Psoas muscle (tissue), 8 donors: Measurements from ENCODE around the gene SETD1A. TPM values are rescaled to one million over a fixed set of nuclear protein-coding genes. Genes with fewer than 3 reads are reported as not detected.

Experiments used
- ATAC-seq, 4 donors: fragments of 200-7000 bp; cut with Tn5 transposase; one replicate each; pipeline ENCODE4 v1.9.1; 2020; ENCODE audit warnings: moderate library complexity in 3 of 4, mild to moderate bottlenecking in 2 of 4
- DNase-seq, 2 donors: peaks; one replicate each; pipeline ENCODE4 v3.0.0-alpha.2; 2020
- H3K27ac ChIP-seq: fragments of 200-600 bp; one replicate; pipeline ENCODE4 v1.8.0; 2022
- H3K27me3 ChIP-seq, 3 donors: fragments of 200-600 bp in 1 of 3; one replicate each; pipeline versions ENCODE4 v1.6.1 to v1.8.0; 2013 to 2022; ENCODE audit warnings: low read length in 2 of 3, mild to moderate bottlenecking in 2 of 3, moderate library complexity in 1 of 3; ENCODE audit not compliant: insufficient read depth in 3 of 3
- H3K36me3 ChIP-seq, 2 donors: fragments of 200-600 bp in 1 of 2; one replicate each; pipeline versions ENCODE4 v1.6.1 to v1.8.0; 2013 to 2022; ENCODE audit warnings: low read depth in 1 of 2, mild to moderate bottlenecking in 1 of 2, moderate library complexity in 1 of 2; ENCODE audit not compliant: insufficient read depth in 1 of 2
- H3K4me1 ChIP-seq: fragments of 200-600 bp; one replicate; pipeline ENCODE4 v1.8.0; 2022
- H3K4me3 ChIP-seq: fragments of 200-600 bp; one replicate; pipeline ENCODE4 v1.8.0; 2022; ENCODE audit warnings: mild to moderate bottlenecking
- H3K9me3 ChIP-seq: fragments of 200-600 bp; one replicate; pipeline ENCODE4 v1.8.0; 2022
- CTCF ChIP-seq: fragments of 200-600 bp; IDR thresholded peaks from one replicate; pipeline ENCODE4 v1.8.0; 2022; ENCODE audit warnings: antibody characterized with exemption
- WGBS, 3 donors: extraction: QIAGEN DNeasy Blood & Tissue Kit; methylation state at CpG; one replicate each; pipeline versions ENCODE4 v1.1.6 to v1.1.7; 2013; 5-methylcytosine and 5-hydroxymethylcytosine counted together
- intact Hi-C, 2 donors: fragments of 100-400 bp; cut with DNase I; formaldehyde crosslinking; loops; one replicate each; pipeline versions ENCODE4 v1.11.0 to v1.14.2; 2022
- long read RNA-seq, 2 donors: library from polyadenylated mRNA; unstranded; transcript quantifications; one replicate each; pipeline ENCODE4 v2.0.0, GENCODE V29; 2021
- polyA plus RNA-seq, 3 donors: library from polyadenylated mRNA; stranded (reverse); fragments of 200-250 nt; gene quantifications; one replicate each; pipeline ENCODE4 v1.2.3, GENCODE V29; 2013
- total RNA-seq, 4 donors: library from RNA; stranded (reverse); fragmentation: NEBNext Ultra II Directional in 2 of 4; extraction: Animal tissue kit (Norgen Biotek cat#: 25700) in 2 of 4; gene quantifications; one replicate each; pipeline versions ENCODE4 v1.2.1 to v1.2.4, GENCODE V29; 2021 to 2023
- donor health status: healthy with polysubstance abuse.
- donor health status: DM: no; HTN: no; CAD: no; lungs with moderate emphysema.
- donor health status: Bipolar disorder and iron deficiency.
- donor health status: healthy.
- donor health status: DM: yes; HTN: yes; CAD: no.
- donor health status: DM: no; HTN: no; CAD: no.
- donor health status: DM: no; HTN: no; CAD: no.
- donor health status: DM: yes; HTN: yes; CAD: no.

The SETD1A gene
- 10 to 100 TPM; 13.3 to 19.0 (median 16.2) TPM for total RNA-seq
- 10 to 100 TPM in 1 of 3 donors, 1 to 10 TPM in 2; 7.9 to 15.9 (median 9.4) TPM for polyA plus RNA-seq
- long read RNA-seq, donor 1, partial matches to known transcripts: 4 of 4 reads
- long read RNA-seq, donor 1, other reads (novel, unspliced or antisense): 0 of 4 reads
- long read RNA-seq, donor 2, partial matches to known transcripts: 5 of 6 reads
- long read RNA-seq, donor 2, other reads (novel, unspliced or antisense): 1 of 6 reads

- intact Hi-C loops: no loop called here
- Histone ChIP-seq H3K4me3 (peak within 1 kb of the TSS; percentile 95), H3K4me1 (peaks cover 27% of the 10 kb centered on the region), H3K36me3 (peaks cover 6 to 41% of the 10 kb centered on the region in 2 donors), H3K27me3 (no peaks in the 10 kb centered on the region), H3K9me3 (no peaks in the 10 kb centered on the region), H3K27ac (peak within 1 kb of the TSS; percentile 100)
- 0 to 1% (median 0%) methylated on average over 49 to 84 of the region's 85 CpGs for WGBS, 3 donors
- DNase-seq (peak; percentile 98), ATAC-seq (peak; percentile 91 to 94 (median 92))
- TF ChIP-seq CTCF: no peak
These were observed at the start of gene SETD1A for GRCh38 chr16:30957456-30958174. SETD1A (plus strand) TSS chr16:30957754; CDS start chr16:30958732, 978 bp downstream.

GRCh38 chr16:30910427-30911029, 47.0 kb upstream of the SETD1A start:
- H3K4me1 ChIP-seq: no peaks in the 10 kb centered on the region
- intact Hi-C loops: no loop called here
- 69 to 73% (median 69%) methylated on average over 17 to 18 of the region's 18 CpGs for WGBS, 3 donors
- no peak overlapping the region for H3K4me3 ChIP-seq
- H3K27ac ChIP-seq: no peak overlapping the region
- no peak for TF ChIP-seq CTCF
- DNase-seq (no peak), ATAC-seq (no peak)
- H3K36me3 ChIP-seq: no peaks in the 10 kb centered on the region
- H3K9me3 ChIP-seq: no peaks in the 10 kb centered on the region
- no peaks in the 10 kb centered on the region for H3K27me3 ChIP-seq

- 87 to 88% (median 87%) methylated on average over 6 of the region's 6 CpGs for WGBS, 3 donors
- Histone ChIP-seq H3K4me1 (no peaks in the 10 kb centered on the region), H3K27ac (no peak overlapping the region), H3K27me3 (no peaks in the 10 kb centered on the region), H3K4me3 (no peak overlapping the region), H3K9me3 (no peaks in the 10 kb centered on the region), H3K36me3 (no peaks in the 10 kb centered on the region)
- intact Hi-C loops: no loop called here
- DNase-seq (no peak), ATAC-seq (no peak)
- TF ChIP-seq CTCF: no peak
These were observed 44.7 kb upstream of the SETD1A start for GRCh38 chr16:30912794-30913412.

GRCh38 chr16:30914830-30915229, 42.7 kb upstream of the SETD1A start:
- no peak overlapping the region for H3K4me3 ChIP-seq
- DNase-seq (no peak), ATAC-seq (no peak)
- no peak overlapping the region for H3K27ac ChIP-seq
- no peaks in the 10 kb centered on the region for H3K4me1 ChIP-seq
- 88 to 96% (median 88%) methylated on average over 3 of the region's 3 CpGs for WGBS, 3 donors
- TF ChIP-seq CTCF: no peak
- H3K27me3 ChIP-seq: no peaks in the 10 kb centered on the region
- intact Hi-C loops: no loop called here
- H3K36me3 ChIP-seq: no peaks in the 10 kb centered on the region
- no peaks in the 10 kb centered on the region for H3K9me3 ChIP-seq
